SK-N-SH (cell line): ENCODE measurements around the gene TMEM198. TPM values are rescaled to one million over a fixed set of nuclear protein-coding genes. Genes with fewer than 3 reads are reported as not detected.

Experiments used
- CTCF ChIA-PET: fragments of 300-600, 350-600 bp; formaldehyde crosslinking; extraction: SDS; loops from one replicate; lab custom pipeline; 2021; lab: Yijun Ruan, JAX
- POLR2A ChIA-PET: fragments of 350-600 bp; sonication (Branson Sonifier 250); formaldehyde crosslinking; extraction: SDS; loops from one replicate; lab custom pipeline; 2020; ENCODE audit warnings: antibody characterized with exemption, inconsistent platforms; lab: Yijun Ruan, JAX
- DNase-seq: peaks from one replicate; pipeline ENCODE4 v3.0.0; 2012
- H2AFZ ChIP-seq: fragments of 200-600 bp; sonication (generic); 2 replicates; pipeline ENCODE4 v1.8.1; 2016; ENCODE audit warnings: antibody characterized with exemption, mild to moderate bottlenecking, low read depth
- H3F3A ChIP-seq: fragments of 200-600 bp; sonication (generic); replicated peaks from 2 replicates; pipeline ENCODE3; 2016; ENCODE audit warnings: antibody characterized with exemption, mild to moderate bottlenecking; ENCODE audit not compliant: insufficient read depth
- H3K27ac ChIP-seq, 2 experiments: fragments of 200-500 bp in 1 of 2; fragments of 200-600 bp in 1 of 2; sonication (Bioruptor generic) in 1 of 2; sonication (generic), shearing (Covaris generic) in 1 of 2; 2 replicates each; pipeline versions ENCODE4 v1.5.1 to v1.6.1; 2014 to 2016; ENCODE audit warnings: low read depth in 2 of 2, inconsistent platforms in 1 of 2, low read length in 1 of 2, mild to moderate bottlenecking in 1 of 2, mixed read lengths in 1 of 2
- H3K27me3 ChIP-seq: fragments of 200-600 bp; sonication (generic), shearing (Covaris generic); 2 replicates; pipeline ENCODE4 v1.6.1; 2016; ENCODE audit warnings: mixed run types; ENCODE audit not compliant: insufficient read depth
- H3K36me3 ChIP-seq, 2 experiments: fragments of 200-500 bp in 1 of 2; fragments of 200-600 bp in 1 of 2; sonication (Bioruptor generic) in 1 of 2; sonication (generic) in 1 of 2; replicated peaks in 1 of 2; 2 replicates each; pipeline versions ENCODE3 to v1.5.1; 2014 to 2016; ENCODE audit warnings: low read length in 1 of 2, mild to moderate bottlenecking in 1 of 2; ENCODE audit not compliant: insufficient read depth in 2 of 2, control insufficient read depth in 1 of 2
- H3K4me1 ChIP-seq, 2 experiments: fragments of 200-500 bp in 1 of 2; fragments of 200-600 bp in 1 of 2; sonication (Bioruptor generic) in 1 of 2; sonication (generic), shearing (Covaris generic) in 1 of 2; 2 replicates each; pipeline versions ENCODE4 v1.5.1 to v1.6.1; 2014 to 2016; ENCODE audit warnings: low read depth in 1 of 2, low read length in 1 of 2, mixed run types in 1 of 2; ENCODE audit not compliant: insufficient read depth in 2 of 2, control insufficient read depth in 1 of 2
- H3K4me2 ChIP-seq: fragments of 200-600 bp; sonication (generic), shearing (Covaris generic); 2 replicates; pipeline ENCODE4 v1.6.1; 2017; ENCODE audit warnings: mixed run types
- H3K4me3 ChIP-seq, 2 experiments: fragments of 200-500 bp in 1 of 2; fragments of 200-600 bp in 1 of 2; sonication (Bioruptor generic) in 1 of 2; sonication (generic), shearing (Covaris generic) in 1 of 2; 2 replicates each; pipeline versions ENCODE4 v1.5.1 to v1.8.1; 2014 to 2016; ENCODE audit warnings: low read depth in 2 of 2, inconsistent platforms in 1 of 2, low read length in 1 of 2, mild to moderate bottlenecking in 1 of 2, mixed read lengths in 1 of 2, moderate library complexity in 1 of 2
- H3K79me2 ChIP-seq: fragments of 200-600 bp; sonication (generic); 2 replicates; pipeline ENCODE4 v1.8.1; 2017; ENCODE audit warnings: mild to moderate bottlenecking; ENCODE audit not compliant: insufficient read depth
- H3K9ac ChIP-seq: fragments of 200-600 bp; sonication (generic); 2 replicates; pipeline ENCODE4 v1.6.1; 2017; ENCODE audit warnings: mixed run types
- H3K9me2 ChIP-seq: fragments of 200-600 bp; sonication (generic); 2 replicates; pipeline ENCODE4 v1.6.1; 2017; ENCODE audit warnings: mixed run types
- H3K9me3 ChIP-seq: fragments of 200-600 bp; sonication (generic); 2 replicates; pipeline ENCODE4 v1.6.1; 2017; ENCODE audit warnings: mixed run types, mild to moderate bottlenecking, moderate library complexity
- H4K20me1 ChIP-seq: fragments of 200-600 bp; sonication (generic); 2 replicates; pipeline ENCODE4 v1.6.1; 2017; ENCODE audit warnings: mild to moderate bottlenecking, mixed run types; ENCODE audit not compliant: insufficient read depth
- CHD2 ChIP-seq: fragments of 150-350 bp; IDR thresholded peaks from 2 replicates; pipeline ENCODE4 v1.6.1; 2018; ENCODE audit warnings: low read length; ENCODE audit not compliant: partially characterized antibody
- ELF1 ChIP-seq: IDR thresholded peaks from 2 replicates; pipeline ENCODE4 v1.4.0; 2012
- EZH2phosphoT487 ChIP-seq: fragments of 200-600 bp; sonication (generic); IDR thresholded peaks from 2 replicates; pipeline ENCODE4 v1.6.1; 2017; ENCODE audit warnings: low read depth, mixed run types, mild to moderate bottlenecking, antibody characterized with exemption, moderate library complexity, borderline replicate concordance
- GABPA ChIP-seq: IDR thresholded peaks from 2 replicates; pipeline ENCODE4 v1.4.0; 2012; ENCODE audit warnings: low read depth, mild to moderate bottlenecking
- JUND ChIP-seq: IDR thresholded peaks from 2 replicates; pipeline ENCODE4 v1.4.0; 2012
- NFIC ChIP-seq: IDR thresholded peaks from 2 replicates; pipeline ENCODE4 v1.4.0; 2012; ENCODE audit warnings: borderline replicate concordance
- RFX5 ChIP-seq: IDR thresholded peaks from 2 replicates; pipeline ENCODE4 v1.6.1; 2012; ENCODE audit warnings: mild to moderate bottlenecking, improper control_type of control experiment, low read length
- TCF12 ChIP-seq: IDR thresholded peaks from 2 replicates; pipeline ENCODE4 v1.4.0; 2012
- YY1 ChIP-seq: IDR thresholded peaks from 2 replicates; pipeline ENCODE4 v1.4.0; 2012; ENCODE audit warnings: low read depth, mild to moderate bottlenecking
- WGBS: methylation state at CpG from one replicate; pipeline ENCODE4 v1.1.6; 2017; ENCODE audit warnings: low lambda C conversion rate; 5-methylcytosine and 5-hydroxymethylcytosine counted together
- polyA plus RNA-seq, 3 experiments: library from polyadenylated mRNA; depleted of rRNA; stranded (reverse); fragments of >200 nt; gene quantifications; 2 replicates each; pipeline ENCODE4 v1.2.3, GENCODE V29; 2012
- TF ChIP-seq, protein P1 (sequence below): IDR thresholded peaks from 2 replicates; pipeline ENCODE4 v1.4.0; 2012; ENCODE audit warnings: low read depth
- TF ChIP-seq, protein P2 (sequence below): IDR thresholded peaks from 2 replicates; pipeline ENCODE4 v1.4.0; 2012; ENCODE audit warnings: low read depth, borderline replicate concordance
- TF ChIP-seq, protein P3 (sequence below): fragments of 200-600 bp; sonication (generic); IDR thresholded peaks from 2 replicates; pipeline ENCODE4 v1.6.1; 2017; ENCODE audit warnings: antibody characterized with exemption, mild to moderate bottlenecking, moderate library complexity

TMEM198 gene
- polyA plus RNA-seq, 1 of the 3 experiments (the other 2 are of a cell fraction), result 4.7 TPM

DNA sequence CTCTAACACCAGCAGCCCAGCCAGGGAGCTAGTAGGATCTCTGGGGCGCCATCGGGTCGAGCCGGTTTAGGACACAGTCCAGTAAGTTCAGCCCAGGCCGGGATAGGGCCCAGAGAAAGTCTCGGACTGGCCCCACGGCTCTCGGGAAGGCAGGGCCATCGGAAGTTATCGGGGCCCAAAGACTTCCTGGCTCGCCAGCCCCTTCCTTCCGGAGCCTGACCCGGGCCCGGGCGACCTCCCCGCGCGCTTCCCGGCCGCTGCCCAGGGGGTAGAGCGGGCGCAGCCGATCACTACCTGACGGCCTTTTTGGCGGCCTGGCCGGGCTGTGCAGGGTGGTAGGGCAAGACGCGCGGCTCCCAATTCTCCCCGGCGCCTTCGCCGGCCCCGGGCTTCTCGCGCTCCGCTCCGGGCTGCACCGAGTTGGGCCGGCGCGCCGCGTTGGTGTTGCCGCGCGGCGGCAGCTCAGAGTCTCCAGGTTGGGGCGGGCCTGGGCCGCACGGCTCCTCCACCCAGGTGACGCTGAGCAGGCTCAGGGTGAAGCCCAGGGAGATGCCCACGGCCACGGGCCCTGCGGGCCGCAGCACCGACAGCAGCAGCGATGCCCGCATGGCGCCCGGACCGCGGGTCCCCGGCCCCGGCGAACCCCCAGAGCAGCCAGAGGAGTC is 765 bp upstream of the TMEM198 start:
- WGBS, result 0% methylated on average over 19 of the region's 66 CpGs

DNA sequence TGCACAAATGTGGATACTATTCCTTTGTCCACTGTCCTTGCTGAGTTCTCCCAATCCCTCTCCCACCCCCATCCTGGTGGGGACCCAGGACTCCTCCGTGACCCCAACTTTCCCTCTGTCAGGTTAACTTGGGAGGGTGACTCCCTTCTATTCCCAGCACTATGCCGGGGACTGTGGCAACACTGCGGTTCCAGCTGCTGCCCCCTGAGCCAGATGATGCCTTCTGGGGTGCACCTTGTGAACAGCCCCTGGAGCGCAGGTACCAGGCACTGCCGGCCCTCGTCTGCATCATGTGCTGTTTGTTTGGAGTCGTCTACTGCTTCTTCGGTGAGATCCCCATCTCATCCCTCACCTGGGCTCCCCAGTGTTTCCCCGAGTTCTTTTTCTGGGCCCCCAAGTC is 739 bp downstream of the TMEM198 start:
- Histone ChIP-seq H3K9ac (no peak overlapping the region), H3K27me3 (no peaks in the 10 kb centered on the region), H3K4me3 (peak overlapping the region; percentile 62 to 86), H3K36me3 (peaks cover 9 to 21% of the 10 kb centered on the region in 2 experiments), H3K4me2 (peak overlapping the region; percentile 97), H3K27ac (0 out of 4 replicates have a peak overlapping the region, but pooled peaks of 1 of the 2 experiments have one; percentile 77), H3K9me3 (no peaks in the 10 kb centered on the region), H2AFZ (no peak overlapping the region), H4K20me1 (peaks cover 20% of the 10 kb centered on the region), H3F3A (peaks cover 6% of the 10 kb centered on the region), H3K4me1 (peaks cover 7 to 30% of the 10 kb centered on the region in 2 experiments; a peak in 2 of 4 replicates), H3K9me2 (no peaks in the 10 kb centered on the region), H3K79me2 (peaks cover 13% of the 10 kb centered on the region)
- CTCF ChIA-PET, result interaction anchor here (0.9 to 62.1 kb wide), 12 partner anchors 9 to 156 kb away, joined by 3 to 2824 read pairs (median 8); partner anchors contain the start of genes ASIC4, GMPPA and STK11IP
- POLR2A ChIA-PET, result interaction anchor here (1.4 to 1.9 kb wide), 3 partner anchors 8 to 46 kb away, joined by 3 to 12 read pairs (median 6); partner anchors contain the start of gene GMPPA
- DNase-seq, result no peak
- no peak for TF ChIP-seq EZH2phosphoT487
- no peak for TF ChIP-seq GABPA
- no peak for TF ChIP-seq JUND
- WGBS, result 14% methylated on average over 9 of the region's 9 CpGs

More for the DNA sequence above, 765 bp upstream of the TMEM198 start:
- Histone ChIP-seq H3K9me2 (no peaks in the 10 kb centered on the region), H3K9ac (peak overlapping the region; percentile 75), H4K20me1 (peaks cover 20% of the 10 kb centered on the region), H3K79me2 (peaks cover 13% of the 10 kb centered on the region), H3F3A (peaks cover 6% of the 10 kb centered on the region), H3K4me3 (peak overlapping the region; percentile 62 to 86), H3K9me3 (no peaks in the 10 kb centered on the region), H3K36me3 (peaks cover 9 to 30% of the 10 kb centered on the region in 2 experiments), H3K4me1 (peaks cover 7 to 32% of the 10 kb centered on the region in 2 experiments; a peak in 2 of 4 replicates), H3K4me2 (peak overlapping the region; percentile 97), H2AFZ (peak overlapping the region; percentile 78), H3K27ac (peak overlapping the region; percentile 62 to 77), H3K27me3 (no peaks in the 10 kb centered on the region)
- CTCF ChIA-PET, result interaction anchor here (0.6 to 62.1 kb wide), 22 partner anchors 15 to 265 kb away, joined by 3 to 2824 read pairs (median 9); partner anchors contain the start of genes ASIC4, GMPPA and STK11IP
- DNase-seq, result peak; percentile 71
- POLR2A ChIA-PET, result interaction anchor here (1.0 to 1.9 kb wide), 6 partner anchors 10 to 55 kb away, joined by 3 to 14 read pairs (median 9); partner anchors contain the start of genes GMPPA, INHA, OBSL1 and STK11IP
- TF ChIP-seq, protein P1, sequence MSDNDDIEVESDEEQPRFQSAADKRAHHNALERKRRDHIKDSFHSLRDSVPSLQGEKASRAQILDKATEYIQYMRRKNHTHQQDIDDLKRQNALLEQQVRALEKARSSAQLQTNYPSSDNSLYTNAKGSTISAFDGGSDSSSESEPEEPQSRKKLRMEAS, result peak; percentile 16; the same call in 1 of the 2 replicates
- TF ChIP-seq GABPA, result peak; percentile 71
- TF ChIP-seq, protein P2, sequence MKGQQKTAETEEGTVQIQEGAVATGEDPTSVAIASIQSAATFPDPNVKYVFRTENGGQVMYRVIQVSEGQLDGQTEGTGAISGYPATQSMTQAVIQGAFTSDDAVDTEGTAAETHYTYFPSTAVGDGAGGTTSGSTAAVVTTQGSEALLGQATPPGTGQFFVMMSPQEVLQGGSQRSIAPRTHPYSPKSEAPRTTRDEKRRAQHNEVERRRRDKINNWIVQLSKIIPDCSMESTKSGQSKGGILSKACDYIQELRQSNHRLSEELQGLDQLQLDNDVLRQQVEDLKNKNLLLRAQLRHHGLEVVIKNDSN, result no peak
- no peak for TF ChIP-seq CHD2
- no peak for TF ChIP-seq ELF1
- no peak for TF ChIP-seq TCF12
- TF ChIP-seq NFIC, result no peak
- TF ChIP-seq YY1, result 0 out of 2 replicates have a peak, but pooled peaks have one; percentile 16
- TF ChIP-seq, protein P3, sequence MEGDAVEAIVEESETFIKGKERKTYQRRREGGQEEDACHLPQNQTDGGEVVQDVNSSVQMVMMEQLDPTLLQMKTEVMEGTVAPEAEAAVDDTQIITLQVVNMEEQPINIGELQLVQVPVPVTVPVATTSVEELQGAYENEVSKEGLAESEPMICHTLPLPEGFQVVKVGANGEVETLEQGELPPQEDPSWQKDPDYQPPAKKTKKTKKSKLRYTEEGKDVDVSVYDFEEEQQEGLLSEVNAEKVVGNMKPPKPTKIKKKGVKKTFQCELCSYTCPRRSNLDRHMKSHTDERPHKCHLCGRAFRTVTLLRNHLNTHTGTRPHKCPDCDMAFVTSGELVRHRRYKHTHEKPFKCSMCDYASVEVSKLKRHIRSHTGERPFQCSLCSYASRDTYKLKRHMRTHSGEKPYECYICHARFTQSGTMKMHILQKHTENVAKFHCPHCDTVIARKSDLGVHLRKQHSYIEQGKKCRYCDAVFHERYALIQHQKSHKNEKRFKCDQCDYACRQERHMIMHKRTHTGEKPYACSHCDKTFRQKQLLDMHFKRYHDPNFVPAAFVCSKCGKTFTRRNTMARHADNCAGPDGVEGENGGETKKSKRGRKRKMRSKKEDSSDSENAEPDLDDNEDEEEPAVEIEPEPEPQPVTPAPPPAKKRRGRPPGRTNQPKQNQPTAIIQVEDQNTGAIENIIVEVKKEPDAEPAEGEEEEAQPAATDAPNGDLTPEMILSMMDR, result no peak
- no peak for TF ChIP-seq RFX5
